Breast epithelium (tissue), 3 donors: ENCODE results near the gene SKP1.

Source experiments
- CTCF ChIP-seq, 3 donors: fragments of 450-650 bp; IDR thresholded peaks; one replicate each; pipeline ENCODE4 v1.5.1; 2016 to 2017; ENCODE audit warnings: antibody characterized with exemption in 3 of 3, mild to moderate bottlenecking in 3 of 3, moderate library complexity in 3 of 3
- POLR2A ChIP-seq: fragments of 450-650 bp; IDR thresholded peaks from one replicate; pipeline ENCODE4 v1.6.1; 2016; ENCODE audit warnings: antibody characterized with exemption, mild to moderate bottlenecking, moderate library complexity
- POLR2AphosphoS5 ChIP-seq, 3 donors: sonication (generic); formaldehyde crosslinking; IDR thresholded peaks; one replicate each; pipeline ENCODE4 v1.6.1; 2017; ENCODE audit warnings: antibody characterized with exemption in 3 of 3

- no peak for TF ChIP-seq POLR2A
- TF ChIP-seq CTCF (IDR thresholded peaks at IDR 0.05): no peak
- TF ChIP-seq POLR2AphosphoS5 (IDR thresholded peaks at IDR 0.05): no peak
Observed at GRCh38 chr5:134106991-134107701, 69.6 kb downstream of the SKP1 start.
